Adrenal gland (tissue), 5 donors: ENCODE data around the gene ZNF813.

ENCODE experiments used
- POLR2A ChIP-seq, 2 donors: fragments of 450-650 bp; IDR thresholded peaks; one replicate each; pipeline ENCODE4 v1.6.1; 2017; ENCODE audit warnings: antibody characterized with exemption in 2 of 2, mild to moderate bottlenecking in 2 of 2, moderate library complexity in 1 of 2
- TF ChIP-seq, protein P1 (sequence below), 6 experiments: fragments of 450-650 bp in 4 of 6; fragments of 200-600 bp in 2 of 6; sonication (generic) in 1 of 6; IDR thresholded peaks; 1 replicate in 5 of 6; 2 replicates in 1 of 6; pipeline versions ENCODE4 v1.5.1 to v1.8.0; 2016 to 2021; ENCODE audit warnings: antibody characterized with exemption in 6 of 6, mild to moderate bottlenecking in 2 of 6, moderate library complexity in 1 of 6
- donor health status: DM: no; HTN: no; CAD: no.

DNA sequence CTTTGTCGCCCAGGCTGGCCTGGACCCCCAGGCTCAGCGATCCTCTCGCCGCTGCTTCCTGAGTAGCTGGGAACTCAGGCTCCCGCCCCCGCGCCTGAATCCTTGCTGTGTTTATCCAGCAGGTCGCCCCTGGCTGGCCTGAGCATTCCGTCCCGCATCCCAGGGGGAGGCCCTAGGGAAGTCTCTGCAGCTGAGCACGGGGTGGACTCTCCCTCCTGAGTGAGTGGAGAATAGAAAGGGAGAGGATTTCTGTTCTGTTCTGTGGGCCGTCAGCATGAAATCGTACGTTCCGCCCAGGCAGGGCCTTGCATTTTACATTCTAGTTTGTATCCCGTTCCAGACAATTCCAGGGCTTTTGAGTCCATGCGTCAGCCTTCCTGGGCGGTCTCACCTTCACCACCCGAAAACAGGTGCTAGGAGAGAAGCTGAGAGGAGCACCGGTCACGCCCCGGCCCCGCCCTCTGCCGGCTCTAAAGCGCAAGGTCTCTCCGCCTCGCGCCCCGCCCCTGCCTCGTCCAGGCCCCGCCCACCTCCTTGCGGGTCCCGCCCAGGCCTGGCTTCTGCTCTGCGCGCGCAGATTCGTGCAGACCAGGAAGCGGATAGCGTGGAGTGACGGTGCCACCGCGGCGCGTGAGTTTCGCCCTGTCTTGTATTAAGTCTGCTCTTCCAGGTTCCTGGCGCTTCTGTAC lies 36.0 kb upstream of the ZNF813 start, which contains the start of gene ZNF761:
- TF ChIP-seq, protein P1, sequence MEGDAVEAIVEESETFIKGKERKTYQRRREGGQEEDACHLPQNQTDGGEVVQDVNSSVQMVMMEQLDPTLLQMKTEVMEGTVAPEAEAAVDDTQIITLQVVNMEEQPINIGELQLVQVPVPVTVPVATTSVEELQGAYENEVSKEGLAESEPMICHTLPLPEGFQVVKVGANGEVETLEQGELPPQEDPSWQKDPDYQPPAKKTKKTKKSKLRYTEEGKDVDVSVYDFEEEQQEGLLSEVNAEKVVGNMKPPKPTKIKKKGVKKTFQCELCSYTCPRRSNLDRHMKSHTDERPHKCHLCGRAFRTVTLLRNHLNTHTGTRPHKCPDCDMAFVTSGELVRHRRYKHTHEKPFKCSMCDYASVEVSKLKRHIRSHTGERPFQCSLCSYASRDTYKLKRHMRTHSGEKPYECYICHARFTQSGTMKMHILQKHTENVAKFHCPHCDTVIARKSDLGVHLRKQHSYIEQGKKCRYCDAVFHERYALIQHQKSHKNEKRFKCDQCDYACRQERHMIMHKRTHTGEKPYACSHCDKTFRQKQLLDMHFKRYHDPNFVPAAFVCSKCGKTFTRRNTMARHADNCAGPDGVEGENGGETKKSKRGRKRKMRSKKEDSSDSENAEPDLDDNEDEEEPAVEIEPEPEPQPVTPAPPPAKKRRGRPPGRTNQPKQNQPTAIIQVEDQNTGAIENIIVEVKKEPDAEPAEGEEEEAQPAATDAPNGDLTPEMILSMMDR (IDR thresholded peaks at IDR 0.05), result peak; percentile 17 to 49 (median 42)
- TF ChIP-seq POLR2A (IDR thresholded peaks at IDR 0.05), result peak in 1 of 2 donors; percentile 75
